Activated CD8-positive, alpha-beta memory T cell treated with anti-CD3 and anti-CD28 coated beads, Interleukin-2, amount 50 U/mL, for 48 hours (primary cell): ENCODE results near the gene GLRA3.
"Not testable (repeated sequence)": the region's sequence is repeated elsewhere in the genome, so short reads cannot be mapped to it uniquely, and the experiment has no call there.

Experiments used
- DNase-seq: peaks from one replicate; pipeline ENCODE4 v3.0.0-alpha.2; 2020

GLRA3 gene

GRCh38 chr4:174713181-174713580 lies 115.9 kb downstream of the GLRA3 start:
- DNase-seq, result no peak

- no peak for DNase-seq
These were observed 119.5 kb downstream of the GLRA3 start for GRCh38 chr4:174709526-174709925.

GRCh38 chr4:174708381-174708780 lies 120.7 kb downstream of the GLRA3 start:
- DNase-seq, result no peak

GRCh38 chr4:174707902-174708301 lies 121.1 kb downstream of the GLRA3 start:
- DNase-seq, result no peak

- DNase-seq, result no peak
These were observed 121.9 kb downstream of the GLRA3 start for GRCh38 chr4:174707051-174707676.

- no peak for DNase-seq
These were observed 126.0 kb downstream of the GLRA3 start for GRCh38 chr4:174702979-174703478.

GRCh38 chr4:174699654-174700053 lies 129.4 kb downstream of the GLRA3 start:
- no peak for DNase-seq

GRCh38 chr4:174697896-174698295 lies 131.2 kb downstream of the GLRA3 start:
- DNase-seq, result no peak

- DNase-seq, result no peak
These were observed 131.8 kb downstream of the GLRA3 start for GRCh38 chr4:174697202-174697601.

GRCh38 chr4:174696657-174697056 lies 132.4 kb downstream of the GLRA3 start:
- DNase-seq, result no peak

GRCh38 chr4:174691876-174692275 lies 137.2 kb downstream of the GLRA3 start:
- DNase-seq, result not testable (repeated sequence)

GRCh38 chr4:174690665-174691064 lies 138.4 kb downstream of the GLRA3 start:
- no peak for DNase-seq

GRCh38 chr4:174689618-174690017 lies 139.4 kb downstream of the GLRA3 start:
- DNase-seq, result no peak

- DNase-seq, result no peak
These were observed 142.2 kb downstream of the GLRA3 start for GRCh38 chr4:174686826-174687225.

GRCh38 chr4:174681723-174682300 lies 147.2 kb downstream of the GLRA3 start:
- no peak for DNase-seq

GRCh38 chr4:174674305-174674840 lies 154.7 kb downstream of the GLRA3 start:
- DNase-seq, result no peak

- no peak for DNase-seq
These were observed 155.2 kb downstream of the GLRA3 start for GRCh38 chr4:174673865-174674264.

- no peak for DNase-seq
These were observed 156.8 kb downstream of the GLRA3 start for GRCh38 chr4:174672276-174672675.

GRCh38 chr4:174669270-174669669 lies 159.8 kb downstream of the GLRA3 start:
- no peak for DNase-seq

GRCh38 chr4:174665799-174666198 lies 163.2 kb downstream of the GLRA3 start:
- no peak for DNase-seq

- DNase-seq, result no peak
These were observed 165.8 kb downstream of the GLRA3 start for GRCh38 chr4:174663216-174663615.

- no peak for DNase-seq
These were observed 170.8 kb downstream of the GLRA3 start for GRCh38 chr4:174658246-174658645.

- no peak for DNase-seq
These were observed 171.6 kb downstream of the GLRA3 start for GRCh38 chr4:174657472-174657871.

GRCh38 chr4:174654634-174655033 lies 174.4 kb downstream of the GLRA3 start:
- DNase-seq, result no peak
